ENCODE data around the gene CDKAL1.

DNA sequence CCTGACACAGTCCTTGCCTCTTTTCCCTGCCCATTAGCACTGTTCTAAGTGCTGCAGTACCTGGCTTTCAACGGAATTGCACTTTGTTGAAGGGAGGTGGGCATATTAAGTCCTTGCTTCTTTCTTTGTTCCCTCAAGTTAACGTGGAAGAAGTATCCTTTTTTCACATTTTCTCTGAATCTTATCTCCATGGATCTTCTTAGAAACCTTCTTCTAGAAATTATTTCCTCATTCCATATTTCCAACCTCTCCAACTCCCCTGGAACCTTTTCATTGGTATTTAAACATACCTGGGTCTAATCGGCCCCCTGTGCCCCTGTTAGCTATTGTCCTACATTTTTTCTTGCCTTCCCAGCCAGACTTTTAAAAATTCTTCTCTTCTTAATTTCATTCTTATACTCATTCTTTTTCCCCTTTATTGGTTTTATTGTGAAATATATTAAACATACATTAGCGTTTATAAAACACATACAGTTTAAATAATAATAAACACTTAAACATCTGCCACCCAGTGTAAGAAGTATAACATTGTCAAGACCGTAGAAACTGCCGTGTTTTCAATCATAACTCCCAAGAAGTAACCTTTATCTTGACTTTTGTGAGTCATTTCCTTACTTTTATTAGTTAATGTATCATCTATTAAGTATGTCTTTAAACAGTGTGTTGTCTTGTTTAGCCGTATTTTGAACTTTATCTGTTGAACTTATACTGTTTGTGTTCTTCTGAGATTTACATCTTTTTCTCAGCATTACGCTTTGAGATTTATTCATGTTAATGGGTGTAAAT is 118.2 kb downstream of the CDKAL1 start:
- TF ChIP-seq CTCF (IDR thresholded peaks at IDR 0.05) (no peak), TP53 (CRISPR knock-in tag; IDR thresholded peaks at IDR 0.05) (no peak), NFYB (CRISPR knock-in tag; conservative IDR thresholded peaks at IDR 0.05; ENCODE audit: low read depth) (no peak), NR2C2 (CRISPR knock-in tag; IDR thresholded peaks at IDR 0.05) (no peak), IRF1 (CRISPR knock-in tag; IDR thresholded peaks at IDR 0.05) (no peak), SMAD3 (CRISPR knock-in tag; IDR thresholded peaks at IDR 0.05; ENCODE audit: borderline replicate concordance) (no peak), ZNF416 (CRISPR knock-in tag; IDR thresholded peaks at IDR 0.05) (no peak), ATF2 (CRISPR knock-in tag; IDR thresholded peaks at IDR 0.05; ENCODE audit: borderline replicate concordance, low read depth) (no peak), FOXK1 (CRISPR knock-in tag; IDR thresholded peaks at IDR 0.05) (no peak), ZNF232 (CRISPR knock-in tag; IDR thresholded peaks at IDR 0.05) (no peak), KAT7 (CRISPR knock-in tag; IDR thresholded peaks at IDR 0.05; ENCODE audit: borderline replicate concordance) (no peak), PREB (CRISPR knock-in tag; IDR thresholded peaks at IDR 0.05; ENCODE audit: borderline replicate concordance) (no peak), MAX (CRISPR knock-in tag; IDR thresholded peaks at IDR 0.05) (no peak)
- TF ChIP-seq, protein P1, sequence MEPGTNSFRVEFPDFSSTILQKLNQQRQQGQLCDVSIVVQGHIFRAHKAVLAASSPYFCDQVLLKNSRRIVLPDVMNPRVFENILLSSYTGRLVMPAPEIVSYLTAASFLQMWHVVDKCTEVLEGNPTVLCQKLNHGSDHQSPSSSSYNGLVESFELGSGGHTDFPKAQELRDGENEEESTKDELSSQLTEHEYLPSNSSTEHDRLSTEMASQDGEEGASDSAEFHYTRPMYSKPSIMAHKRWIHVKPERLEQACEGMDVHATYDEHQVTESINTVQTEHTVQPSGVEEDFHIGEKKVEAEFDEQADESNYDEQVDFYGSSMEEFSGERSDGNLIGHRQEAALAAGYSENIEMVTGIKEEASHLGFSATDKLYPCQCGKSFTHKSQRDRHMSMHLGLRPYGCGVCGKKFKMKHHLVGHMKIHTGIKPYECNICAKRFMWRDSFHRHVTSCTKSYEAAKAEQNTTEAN (CRISPR knock-in tag; IDR thresholded peaks at IDR 0.05) = no peak
